Ascending aorta (tissue), 2 donors: Measurements from ENCODE around the gene CDKN1B. TPM values are rescaled to one million over a fixed set of nuclear protein-coding genes. Genes with fewer than 3 reads are reported as not detected.
A peak's percentile ranks its signal among the peaks of the same experiment; 100 is the strongest.

Experiments
- DNase-seq, 2 donors: peaks; one replicate each; pipeline ENCODE4 v3.0.0-alpha.2; 2019; ENCODE audit warnings: low spot score in 2 of 2
- H3K27ac ChIP-seq, 2 donors: fragments of 200-600 bp; sonication (generic); one replicate each; pipeline ENCODE4 v1.5.1; 2016 to 2017; ENCODE audit warnings: mild to moderate bottlenecking in 1 of 2
- H3K27me3 ChIP-seq: fragments of 200-600 bp; sonication (generic); one replicate; pipeline ENCODE4 v1.5.1; 2017
- H3K36me3 ChIP-seq, 2 donors: fragments of 200-600 bp; sonication (generic); one replicate each; pipeline ENCODE4 v1.5.1; 2016
- H3K4me1 ChIP-seq, 2 donors: fragments of 200-600 bp; sonication (generic); one replicate each; pipeline ENCODE4 v1.5.1; 2016 to 2017; ENCODE audit warnings: mild to moderate bottlenecking in 1 of 2
- H3K4me3 ChIP-seq, 2 donors: fragments of 200-600 bp; sonication (generic); one replicate each; pipeline ENCODE4 v1.5.1; 2016 to 2017; ENCODE audit warnings: mild to moderate bottlenecking in 1 of 2
- H3K9me3 ChIP-seq, 2 donors: fragments of 200-600 bp; sonication (generic); one replicate each; pipeline ENCODE4 v1.5.1; 2016
- CTCF ChIP-seq, 3 experiments: fragments of 200-600 bp in 2 of 3; fragments of 450-650 bp in 1 of 3; sonication (generic) in 2 of 3; IDR thresholded peaks; one replicate each; pipeline ENCODE4 v1.5.1; 2016 to 2019; ENCODE audit warnings: antibody characterized with exemption in 3 of 3, mild to moderate bottlenecking in 1 of 3, moderate library complexity in 1 of 3
- intact Hi-C: fragments of 100-400 bp; cut with DNase I; formaldehyde crosslinking; loops from one replicate; pipeline ENCODE4 v1.15.1; 2023
- total RNA-seq: library from RNA; depleted of rRNA; stranded (reverse); fragments of >200 nt; gene quantifications from one replicate; pipeline ENCODE4 v1.1.0, GENCODE V29; 2016

Gene CDKN1B
- total RNA-seq, 1 donor from 2014 or later: 65.1 TPM

GRCh38 chr12:12724421-12725085 lies 7.4 kb downstream of the CDKN1B start:
- intact Hi-C loops: loop anchor here (1.0 to 10.0 kb wide), 6 partner anchors 7 to 380 kb away; partner anchors contain the start of genes APOLD1, CDKN1B, GPR19 and GSG1
- H3K4me3 ChIP-seq: peak overlapping the region; percentile 70 to 75
- H3K27me3 ChIP-seq: no peaks in the 10 kb centered on the region
- no peak for TF ChIP-seq CTCF (IDR thresholded peaks at IDR 0.05)
- peaks cover 5 to 13% of the 10 kb centered on the region in 2 donors for H3K36me3 ChIP-seq
- H3K4me1 ChIP-seq: peaks cover 3 to 27% of the 10 kb centered on the region in 2 donors
- DNase-seq: no peak
- peak overlapping the region; percentile 96 to 97 for H3K27ac ChIP-seq
- no peaks in the 10 kb centered on the region for H3K9me3 ChIP-seq

DNA sequence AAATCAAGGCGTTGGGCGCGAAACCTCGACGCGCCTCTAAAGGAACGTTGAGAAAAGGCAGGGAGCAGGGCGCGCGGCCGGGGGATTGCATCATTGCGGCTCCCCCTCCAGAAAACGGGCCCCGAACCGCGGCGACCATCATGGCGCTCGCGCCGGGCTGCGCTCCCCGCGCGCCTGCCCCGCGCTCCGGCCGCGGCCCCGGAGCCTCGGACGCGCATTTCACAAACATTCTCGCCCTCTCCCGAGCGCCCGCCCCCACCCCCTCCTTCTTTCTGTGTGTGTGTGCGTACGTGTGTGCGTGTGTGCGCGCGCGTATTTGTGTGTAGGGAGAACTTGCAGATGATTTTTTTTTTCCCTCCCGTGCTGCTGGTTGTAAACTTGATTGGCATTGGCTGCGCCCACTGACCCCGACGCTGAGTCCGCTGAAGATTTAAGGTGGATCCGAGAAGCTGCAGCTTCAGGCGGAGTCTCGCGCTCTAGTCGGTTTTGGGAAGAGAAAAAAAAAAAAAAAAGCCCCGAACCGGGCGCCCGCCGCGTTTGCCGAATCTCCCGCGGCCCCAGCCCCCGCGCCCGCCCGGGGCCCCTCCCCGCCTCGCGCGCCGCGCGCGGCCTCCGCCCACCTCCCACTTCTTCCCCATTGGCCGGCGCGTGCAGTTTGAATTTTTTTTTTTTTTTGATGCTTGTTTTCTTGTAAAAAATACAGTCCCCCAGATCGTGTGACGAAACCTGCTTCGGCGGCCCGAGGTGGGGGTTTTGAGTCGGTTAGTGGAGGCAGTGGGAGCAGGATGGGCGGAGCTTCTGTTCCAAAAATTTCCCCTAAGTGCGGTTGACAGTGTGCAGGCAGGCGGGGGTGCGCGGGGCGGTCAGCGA lies 8.2 kb downstream of the CDKN1B start:
- peaks cover 0 to 21% of the 10 kb centered on the region in 2 donors for H3K4me1 ChIP-seq
- intact Hi-C loops: loop anchor here (1.0 to 10.0 kb wide), 6 partner anchors 8 to 379 kb away; partner anchors contain the start of genes APOLD1, CDKN1B, GPR19 and GSG1
- no peaks in the 10 kb centered on the region for H3K9me3 ChIP-seq
- H3K36me3 ChIP-seq: peaks cover 5 to 13% of the 10 kb centered on the region in 2 donors
- H3K27me3 ChIP-seq: no peaks in the 10 kb centered on the region
- H3K4me3 ChIP-seq: peak overlapping the region; percentile 70 to 75
- H3K27ac ChIP-seq: peak overlapping the region; percentile 96 to 97
- peak in 2 of 3 experiments; percentile 7 for TF ChIP-seq CTCF (IDR thresholded peaks at IDR 0.05)
- DNase-seq: peak; percentile 88 to 98

DNA sequence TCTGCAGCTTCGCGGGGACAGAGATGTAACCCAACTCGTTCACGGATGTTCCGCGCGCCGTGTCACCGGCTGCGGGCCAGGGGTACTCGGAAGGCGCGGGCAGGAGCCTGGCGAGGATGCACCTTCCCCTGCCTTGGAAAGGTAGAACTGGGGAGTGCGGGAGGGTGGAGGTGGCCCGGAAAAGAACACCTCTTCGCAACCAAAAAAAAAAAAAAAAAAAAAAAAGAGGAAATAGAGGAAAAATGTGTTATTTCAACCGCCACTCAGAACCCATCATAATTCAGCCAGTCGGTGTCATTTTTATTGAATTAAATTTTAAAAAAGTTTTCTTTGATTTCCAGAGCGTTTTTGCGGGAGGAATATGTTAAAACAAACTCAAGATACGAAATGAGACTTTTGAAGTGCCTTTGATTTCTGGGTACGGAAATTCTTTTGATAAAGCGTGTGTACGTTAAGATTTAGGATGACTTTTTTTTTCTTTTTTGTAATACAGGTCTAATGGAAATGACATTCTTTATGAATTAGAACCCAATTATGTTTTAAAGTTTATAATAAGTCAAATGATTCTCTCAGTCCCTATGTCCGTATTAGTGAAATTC lies 8.9 kb downstream of the CDKN1B start:
- peak overlapping the region; percentile 70 to 75 for H3K4me3 ChIP-seq
- H3K27ac ChIP-seq: peak overlapping the region; percentile 96 to 97
- H3K27me3 ChIP-seq: no peaks in the 10 kb centered on the region
- TF ChIP-seq CTCF (IDR thresholded peaks at IDR 0.05): no peak
- intact Hi-C loops: loop anchor here (1.0 to 10.0 kb wide), 6 partner anchors 9 to 379 kb away; partner anchors contain the start of genes APOLD1, CDKN1B, GPR19 and GSG1
- H3K9me3 ChIP-seq: no peaks in the 10 kb centered on the region
- no peak for DNase-seq
- peaks cover 0 to 14% of the 10 kb centered on the region in 2 donors for H3K4me1 ChIP-seq
- H3K36me3 ChIP-seq: peaks cover 5 to 7% of the 10 kb centered on the region in 2 donors

DNA sequence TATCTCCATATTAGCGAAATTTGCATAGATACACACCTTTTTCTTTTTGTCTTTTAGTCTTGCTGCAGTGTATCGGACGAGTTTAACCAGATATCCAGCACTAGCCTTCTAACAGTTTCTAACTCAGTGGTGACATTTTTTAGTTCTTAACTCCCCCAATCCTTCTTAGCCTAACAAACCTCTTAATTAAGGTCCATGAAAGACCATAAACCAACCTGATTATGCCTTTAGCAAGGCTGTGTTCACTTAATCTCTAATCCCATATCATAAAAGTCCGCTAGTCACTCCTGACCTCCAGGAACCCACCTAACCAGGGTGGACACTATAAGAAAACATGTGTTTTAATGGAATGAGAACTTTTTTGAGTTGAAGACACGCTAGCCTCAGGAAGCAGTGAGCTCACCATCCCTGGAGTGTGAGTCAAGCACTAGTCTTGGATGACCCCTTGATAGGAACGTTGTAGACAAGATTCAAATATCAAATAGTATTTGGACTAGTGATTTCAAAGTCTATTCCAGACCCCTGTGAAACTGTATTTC lies 9.5 kb downstream of the CDKN1B start:
- Histone ChIP-seq H3K4me3 (peak overlapping the region; percentile 70 to 75), H3K27ac (peak overlapping the region; percentile 96 to 97), H3K36me3 (peaks cover 0 to under 1% of the 10 kb centered on the region in 2 donors), H3K4me1 (peaks cover 0 to 8% of the 10 kb centered on the region in 2 donors), H3K9me3 (no peaks in the 10 kb centered on the region), H3K27me3 (no peaks in the 10 kb centered on the region)
- intact Hi-C loops: loop anchor here (5.0 to 10.0 kb wide), 4 partner anchors 61 to 378 kb away; partner anchors contain the start of genes APOLD1 and GSG1
- DNase-seq: no peak
- no peak for TF ChIP-seq CTCF (IDR thresholded peaks at IDR 0.05)

GRCh38 chr12:12731178-12731577 lies 14.0 kb downstream of the CDKN1B start:
- Histone ChIP-seq H3K27me3 (no peaks in the 10 kb centered on the region), H3K9me3 (no peaks in the 10 kb centered on the region), H3K27ac (no peak overlapping the region), H3K4me1 (peaks cover 0 to 17% of the 10 kb centered on the region in 2 donors), H3K36me3 (no peaks in the 10 kb centered on the region), H3K4me3 (no peak overlapping the region)
- intact Hi-C loops: no loop called here
- no peak for DNase-seq
- no peak for TF ChIP-seq CTCF (IDR thresholded peaks at IDR 0.05)
